Measurements from ENCODE around the gene MMD.

MMD gene

GRCh38 chr17:55395803-55396505, 25.7 kb downstream of the MMD start:
- TF ChIP-seq GATA3 (IDR thresholded peaks at IDR 0.05; ENCODE audit: low read depth, low read length) = no peak
- TF ChIP-seq GATA2 (IDR thresholded peaks at IDR 0.05; ENCODE audit: low read depth, low read length) = no peak

DNA sequence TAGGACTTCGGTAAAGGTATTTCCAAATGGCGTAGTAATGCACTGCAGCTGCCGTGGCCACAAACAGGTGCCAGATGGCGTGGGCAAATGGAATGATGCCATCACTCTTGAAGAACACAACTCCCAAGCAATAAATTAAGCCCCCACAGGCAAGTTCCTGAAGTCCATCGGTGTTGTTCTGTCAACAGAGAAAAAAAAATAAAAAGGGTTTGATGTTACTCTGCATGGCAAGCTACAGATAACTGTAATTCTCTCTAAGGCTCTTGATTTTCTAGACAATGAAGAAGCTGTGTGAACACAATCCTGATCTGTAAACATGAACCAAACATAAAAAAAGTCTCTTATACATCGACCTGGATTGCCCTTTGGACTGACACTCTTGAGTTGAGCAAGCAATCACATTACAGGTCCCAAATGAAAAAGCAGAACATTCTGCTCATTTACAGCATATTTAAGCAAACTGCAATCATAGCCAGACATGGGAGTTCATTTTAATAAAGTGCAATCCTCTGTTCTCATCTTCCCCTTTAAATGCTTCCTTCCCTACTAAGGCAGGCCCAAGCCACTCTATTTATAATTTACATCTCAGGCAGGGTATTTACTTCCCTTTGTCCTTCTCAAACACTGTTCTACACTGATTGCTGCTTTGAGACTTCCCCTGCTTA, 27.1 kb downstream of the MMD start:
- no peak for TF ChIP-seq GATA2 (IDR thresholded peaks at IDR 0.05; ENCODE audit: low read depth, low read length)
- no peak for TF ChIP-seq GATA3 (IDR thresholded peaks at IDR 0.05; ENCODE audit: low read depth, low read length)

DNA sequence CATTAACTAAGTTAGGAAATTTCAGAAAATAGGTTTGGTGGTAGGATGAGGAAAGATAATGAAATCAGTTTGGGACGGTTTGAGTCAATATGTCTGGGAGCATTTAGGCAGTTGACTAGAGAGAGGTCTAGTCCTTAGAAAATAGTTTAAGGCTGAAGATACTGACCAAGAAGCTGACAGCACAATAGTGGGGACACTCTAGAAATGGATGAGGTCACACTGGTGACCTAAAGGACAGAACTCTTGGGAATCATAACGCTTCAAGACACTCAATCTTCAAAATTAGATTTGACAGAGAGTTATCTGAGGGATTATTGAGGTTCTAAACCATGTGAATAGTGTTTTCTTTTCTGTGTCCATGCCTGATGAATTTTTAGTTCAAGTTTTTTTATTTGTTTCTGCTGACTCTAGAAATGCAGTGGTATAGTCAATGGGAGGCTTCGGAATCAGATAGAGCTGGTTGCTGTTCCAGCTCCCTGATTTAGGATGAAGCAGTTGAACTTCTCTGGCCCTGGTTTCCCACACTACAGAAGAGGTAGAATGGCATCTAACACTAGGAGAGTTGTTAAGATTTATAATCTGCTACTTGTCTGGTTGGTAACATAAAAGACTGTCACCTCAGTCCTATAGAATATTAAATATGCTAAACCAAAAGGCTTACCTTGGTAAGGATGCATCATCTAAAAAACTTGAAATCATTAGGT, 29.7 kb downstream of the MMD start:
- no peak for TF ChIP-seq GATA3 (IDR thresholded peaks at IDR 0.05; ENCODE audit: low read depth, low read length)
- no peak for TF ChIP-seq GATA2 (IDR thresholded peaks at IDR 0.05; ENCODE audit: low read depth, low read length)

- no peak for TF ChIP-seq GATA3 (IDR thresholded peaks at IDR 0.05; ENCODE audit: low read depth, low read length)
- no peak for TF ChIP-seq GATA2 (IDR thresholded peaks at IDR 0.05; ENCODE audit: low read depth, low read length)
Measured at GRCh38 chr17:55391244-55391757, 30.3 kb downstream of the MMD start.

DNA sequence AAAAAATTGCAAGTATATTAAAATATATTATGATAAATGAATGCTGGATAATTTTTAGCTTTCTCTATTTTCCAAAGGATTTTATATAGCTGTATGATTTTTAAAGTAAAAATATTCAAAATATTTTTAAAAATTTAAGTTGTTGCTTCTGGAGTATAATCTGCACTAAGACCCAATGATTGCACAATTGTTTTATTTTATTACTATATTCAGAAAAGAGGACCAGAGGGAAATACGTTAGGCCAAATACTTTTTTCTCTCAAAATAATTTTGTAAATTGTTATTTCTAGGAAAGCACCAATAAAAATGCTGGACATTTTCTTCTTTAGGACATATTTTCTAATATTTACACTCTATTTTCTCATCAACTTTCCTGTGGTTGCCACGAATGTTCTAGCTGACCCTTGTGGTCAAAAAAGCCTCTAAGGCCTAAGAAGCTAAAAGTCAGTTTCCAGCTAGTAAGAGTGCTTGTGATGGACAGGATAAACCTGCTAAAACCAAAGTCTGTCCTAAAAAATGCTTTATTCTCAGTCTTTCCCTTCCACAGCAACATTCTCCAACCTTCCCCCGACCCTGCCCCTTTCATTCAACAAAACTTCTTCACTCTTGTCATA, 31.2 kb downstream of the MMD start:
- TF ChIP-seq GATA3 (IDR thresholded peaks at IDR 0.05; ENCODE audit: low read depth, low read length) = no peak
- TF ChIP-seq GATA2 (IDR thresholded peaks at IDR 0.05; ENCODE audit: low read depth, low read length) = no peak

DNA sequence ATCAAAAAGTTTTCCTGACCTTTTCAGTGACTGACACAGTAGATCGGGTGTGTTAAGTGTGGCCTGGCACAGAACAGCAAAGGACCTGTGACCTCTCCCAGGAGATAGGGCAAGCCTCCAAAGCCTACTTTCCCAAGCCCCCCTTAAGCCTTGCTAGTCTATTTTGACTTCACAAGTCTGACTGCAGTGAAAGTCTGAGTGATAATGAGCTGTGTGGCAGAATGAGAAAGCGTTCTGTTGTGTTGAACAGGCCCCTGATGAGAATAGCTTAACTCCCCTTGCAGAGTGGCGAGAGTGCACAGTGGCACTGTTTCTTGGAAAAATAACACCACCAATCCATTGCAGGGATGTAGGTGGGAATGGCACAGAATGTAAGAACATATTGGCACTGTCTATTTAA, 32.8 kb downstream of the MMD start:
- no peak for TF ChIP-seq GATA3 (IDR thresholded peaks at IDR 0.05; ENCODE audit: low read depth, low read length)
- no peak for TF ChIP-seq GATA2 (IDR thresholded peaks at IDR 0.05; ENCODE audit: low read depth, low read length)

DNA sequence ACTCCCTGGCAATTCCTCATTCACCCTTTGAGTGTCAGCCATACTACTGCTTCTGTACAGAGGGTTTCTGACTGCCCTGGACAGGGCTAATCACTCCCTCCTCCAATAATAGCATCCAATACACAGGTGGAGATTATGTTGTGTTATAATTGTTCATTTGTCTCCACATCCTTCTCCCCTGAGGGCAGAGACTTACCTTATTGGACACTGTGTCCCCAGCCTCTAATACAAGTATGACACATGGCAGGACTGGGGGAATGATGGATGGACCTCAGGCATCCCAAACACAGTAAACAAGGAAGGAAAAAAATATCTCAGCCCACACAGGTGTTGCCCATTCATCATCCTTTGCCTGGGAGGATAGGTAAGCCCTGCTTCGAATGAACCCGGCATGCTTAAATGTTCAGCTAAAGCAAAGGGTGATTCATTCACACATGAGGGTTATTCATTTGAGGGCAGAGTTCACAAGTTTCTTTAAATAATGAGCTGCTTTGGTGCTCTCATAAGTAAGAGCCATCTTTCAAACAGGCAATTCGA, 34.8 kb downstream of the MMD start:
- TF ChIP-seq GATA3 (IDR thresholded peaks at IDR 0.05; ENCODE audit: low read depth, low read length) = no peak
- no peak for TF ChIP-seq GATA2 (IDR thresholded peaks at IDR 0.05; ENCODE audit: low read depth, low read length)

DNA sequence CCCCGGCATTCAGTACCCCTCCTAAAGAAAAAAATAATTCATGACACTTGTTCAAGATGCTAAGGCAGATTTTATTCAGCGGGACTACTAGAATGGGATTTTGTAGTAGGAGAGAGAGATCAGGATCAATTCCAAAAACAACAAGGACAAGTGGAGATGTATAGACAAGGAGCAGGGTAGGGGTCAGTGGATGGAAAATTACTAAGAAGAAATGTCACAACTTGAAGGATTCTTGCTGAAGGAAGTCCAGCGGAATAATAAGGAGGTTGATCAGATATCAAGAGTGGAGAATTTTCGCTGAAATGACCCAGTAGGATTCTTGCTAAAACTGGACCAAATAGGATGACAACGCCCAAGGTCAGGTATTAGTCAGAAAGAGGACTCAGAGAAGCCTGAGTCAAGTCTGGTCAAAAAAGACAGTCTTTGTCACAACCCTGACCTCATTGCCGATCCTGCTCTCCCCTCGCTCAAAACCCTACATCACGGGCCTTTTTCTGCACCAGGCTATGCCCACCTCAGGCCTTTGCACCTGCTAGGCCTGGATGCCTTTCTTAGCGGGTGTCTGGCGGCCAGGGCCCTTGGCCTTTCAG, 36.9 kb downstream of the MMD start:
- TF ChIP-seq GATA2 (IDR thresholded peaks at IDR 0.05; ENCODE audit: low read depth, low read length) (no peak), GATA3 (IDR thresholded peaks at IDR 0.05; ENCODE audit: low read depth, low read length) (no peak)

GRCh38 chr17:55383771-55384642, 37.6 kb downstream of the MMD start:
- TF ChIP-seq GATA2 (IDR thresholded peaks at IDR 0.05; ENCODE audit: low read depth, low read length) (peak; percentile 15; the same call in 1 of the 2 replicates), GATA3 (IDR thresholded peaks at IDR 0.05; ENCODE audit: low read depth, low read length) (no peak)

DNA sequence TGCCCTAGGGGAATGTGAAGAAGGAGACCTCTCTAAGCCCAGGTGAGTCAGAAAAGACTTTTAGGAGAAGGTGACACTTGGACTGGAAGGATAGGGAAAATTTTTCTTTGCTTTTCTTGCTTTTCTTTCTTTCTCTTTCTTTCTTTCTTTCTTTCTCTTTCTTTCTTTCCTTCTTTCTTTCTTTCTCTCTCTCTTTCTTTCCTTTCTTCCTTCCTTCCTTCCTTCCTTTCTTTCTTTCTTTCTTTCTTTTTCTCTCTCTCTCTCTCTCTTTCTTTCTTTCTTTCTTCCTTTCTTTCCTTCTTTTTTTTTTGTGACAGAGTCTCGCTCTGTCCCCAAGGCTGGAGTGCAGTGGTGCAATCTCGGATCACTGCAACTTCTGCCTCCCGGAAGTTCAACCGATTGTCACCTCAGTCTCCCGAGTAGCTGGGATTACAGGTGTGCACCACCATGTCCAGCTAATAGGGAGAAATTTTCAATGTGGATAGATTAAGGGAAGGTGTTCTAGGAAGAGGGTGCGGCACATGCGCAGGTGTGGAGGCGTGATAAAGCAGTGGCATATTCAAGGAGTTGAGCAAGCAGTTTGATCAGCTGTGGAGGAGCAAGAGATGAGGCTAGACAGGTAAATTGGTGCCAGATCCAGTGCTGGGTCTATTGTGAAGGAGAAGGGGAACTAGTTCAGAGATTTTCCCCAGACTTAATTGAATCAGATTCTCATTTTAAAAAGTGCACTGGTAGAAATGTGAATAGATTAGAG, 40.4 kb downstream of the MMD start:
- no peak for TF ChIP-seq GATA3 (IDR thresholded peaks at IDR 0.05; ENCODE audit: low read depth, low read length)
- TF ChIP-seq GATA2 (IDR thresholded peaks at IDR 0.05; ENCODE audit: low read depth, low read length) = no peak

- no peak for TF ChIP-seq GATA2 (IDR thresholded peaks at IDR 0.05; ENCODE audit: low read depth, low read length)
- TF ChIP-seq GATA3 (IDR thresholded peaks at IDR 0.05; ENCODE audit: low read depth, low read length) = no peak
Measured at GRCh38 chr17:55377671-55378275, 43.9 kb downstream of the MMD start.

GRCh38 chr17:55368706-55369105, 52.9 kb downstream of the MMD start:
- TF ChIP-seq GATA3 (IDR thresholded peaks at IDR 0.05; ENCODE audit: low read depth, low read length) (no peak), GATA2 (IDR thresholded peaks at IDR 0.05; ENCODE audit: low read depth, low read length) (no peak)
